NCI-H774 (cell line): ENCODE measurements around the gene N4BP2L1.
"Not testable (repeated sequence)": the region's sequence is repeated elsewhere in the genome, so short reads cannot be mapped to it uniquely, and the experiment has no call there.

Source experiments
- DNase-seq: peaks from one replicate; lab custom pipeline; 2025; lab: John Stamatoyannopoulos, UW

Gene N4BP2L1

GRCh38 chr13:32390048-32390447 is 37.9 kb downstream of the N4BP2L1 start:
- DNase-seq, result no peak

- no peak for DNase-seq
Observed at GRCh38 chr13:32385410-32385809, 42.5 kb downstream of the N4BP2L1 start.

GRCh38 chr13:32384702-32385101 is 43.2 kb downstream of the N4BP2L1 start:
- DNase-seq, result no peak

- no peak for DNase-seq
Observed at GRCh38 chr13:32383836-32384618, 43.9 kb downstream of the N4BP2L1 start.

GRCh38 chr13:32381539-32381938 is 46.4 kb downstream of the N4BP2L1 start:
- no peak for DNase-seq

GRCh38 chr13:32378012-32378411 is 49.9 kb downstream of the N4BP2L1 start:
- DNase-seq, result no peak

GRCh38 chr13:32376642-32377415 is 51.1 kb downstream of the N4BP2L1 start:
- no peak for DNase-seq

- no peak for DNase-seq
Observed at GRCh38 chr13:32370805-32371204, 57.1 kb downstream of the N4BP2L1 start.

- no peak for DNase-seq
Observed at GRCh38 chr13:32362574-32362973, 65.4 kb downstream of the N4BP2L1 start.

GRCh38 chr13:32355935-32356334 is 72.0 kb downstream of the N4BP2L1 start:
- DNase-seq, result not testable (repeated sequence)

GRCh38 chr13:32354040-32354439 is 73.9 kb downstream of the N4BP2L1 start:
- DNase-seq, result no peak

GRCh38 chr13:32350839-32351441 is 77.0 kb downstream of the N4BP2L1 start:
- DNase-seq, result not testable (repeated sequence)
